IPS DF 6.9 (cell line): ENCODE results near the gene NOX4.
"Not testable (repeated sequence)": the region's sequence is repeated elsewhere in the genome, so short reads cannot be mapped to it uniquely, and the experiment has no call there.

Experiments used
- DNase-seq: peaks from one replicate; pipeline ENCODE4 v3.0.0-alpha.2; 2013; ENCODE audit warnings: low read depth, low spot score
- H3K27ac ChIP-seq: one replicate; pipeline ENCODE4 v1.5.1; 2013; ENCODE audit warnings: low read length, control low read depth
- H3K27me3 ChIP-seq: 2 replicates; pipeline ENCODE4 v1.6.1; 2013; ENCODE audit warnings: mild to moderate bottlenecking, low read length; ENCODE audit not compliant: control insufficient read depth, insufficient read depth
- H3K36me3 ChIP-seq: 2 replicates; pipeline ENCODE4 v1.6.1; 2013; ENCODE audit warnings: low read length; ENCODE audit not compliant: control insufficient read depth, insufficient read depth
- H3K4me1 ChIP-seq: 2 replicates; pipeline ENCODE4 v1.6.1; 2013; ENCODE audit warnings: low read length; ENCODE audit not compliant: control insufficient read depth, insufficient read depth
- H3K4me3 ChIP-seq: 2 replicates; pipeline ENCODE4 v1.5.1; 2013; ENCODE audit warnings: mild to moderate bottlenecking, low read length
- H3K9me3 ChIP-seq: 2 replicates; pipeline ENCODE4 v1.6.1; 2013; ENCODE audit warnings: low read length, inconsistent platforms; ENCODE audit not compliant: control insufficient read depth, insufficient read depth
- WGBS: extraction: QIAGEN DNeasy Blood & Tissue Kit; methylation state at CpG from one replicate; pipeline ENCODE4 v1.1.7; 2013; ENCODE audit warnings: mixed read lengths, missing lambda C conversion rate; ENCODE audit not compliant: insufficient read length, insufficient coverage; 5-methylcytosine and 5-hydroxymethylcytosine counted together

NOX4 gene

DNA sequence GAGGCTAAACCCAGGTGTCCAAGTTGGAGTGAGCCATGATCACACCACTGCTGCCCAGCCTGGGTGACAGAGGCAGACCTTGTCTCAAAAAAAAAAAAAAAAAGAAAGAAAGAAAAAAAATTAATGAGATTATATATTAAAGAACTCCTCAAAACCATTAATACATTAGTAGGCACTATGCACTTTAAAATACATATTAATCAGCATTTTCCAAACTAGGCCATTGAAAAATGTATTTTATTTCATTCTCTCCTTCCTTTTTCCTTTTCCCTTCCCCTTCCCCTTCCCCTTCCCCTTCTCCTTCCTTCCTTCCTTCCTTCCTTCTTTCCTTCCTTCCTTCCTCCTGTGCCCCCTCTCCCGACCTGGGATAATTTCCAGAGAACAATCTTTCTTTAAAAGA lies 99.5 kb downstream of the NOX4 start:
- not testable (repeated sequence) for H3K9me3 ChIP-seq, H3K27ac ChIP-seq, DNase-seq, H3K36me3 ChIP-seq, H3K27me3 ChIP-seq, H3K4me3 ChIP-seq, H3K4me1 ChIP-seq
- WGBS, result no CpG with 5 or more reads among the region's 1 CpG

DNA sequence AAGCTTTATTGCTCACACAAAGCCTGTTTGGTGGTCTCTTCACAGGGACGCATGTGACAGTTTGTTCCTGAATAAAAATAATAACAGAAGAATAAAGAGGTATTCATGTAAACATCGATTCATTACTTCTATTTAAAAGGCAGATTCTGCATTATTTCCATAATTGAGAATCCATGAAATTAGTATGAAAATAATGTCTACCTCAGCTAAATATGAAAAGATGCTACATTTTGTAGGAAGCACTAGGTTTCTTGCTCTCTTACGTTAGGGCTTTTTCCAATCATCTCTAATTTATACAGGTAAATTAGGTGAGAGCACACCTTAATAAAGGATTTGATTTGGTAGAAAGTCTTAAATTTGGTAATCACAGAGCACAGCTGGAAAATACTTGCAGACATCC lies 103.7 kb downstream of the NOX4 start:
- not testable (repeated sequence) for H3K9me3 ChIP-seq, H3K36me3 ChIP-seq, DNase-seq, H3K27me3 ChIP-seq, H3K4me3 ChIP-seq, H3K27ac ChIP-seq, H3K4me1 ChIP-seq
- no CpG with 5 or more reads among the region's 3 CpGs for WGBS

DNA sequence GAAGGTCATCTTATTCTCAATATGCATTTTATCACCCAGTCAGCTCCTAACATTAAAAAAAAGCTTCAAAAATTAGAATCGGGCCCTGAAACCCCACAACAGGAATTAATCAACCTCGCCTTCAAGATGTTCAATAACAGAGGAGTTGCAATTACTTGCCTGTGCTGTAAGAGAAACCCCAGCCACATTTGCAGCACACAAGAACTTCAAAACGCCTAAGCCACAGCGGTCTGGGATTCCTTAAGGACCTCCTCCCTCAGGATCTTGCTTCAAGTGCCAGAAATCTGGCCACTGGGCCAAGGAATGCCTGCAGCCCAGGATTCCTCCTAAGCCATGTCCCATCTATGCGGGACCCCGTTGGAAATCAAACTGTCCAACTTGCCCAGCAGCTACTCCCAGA lies 108.2 kb downstream of the NOX4 start:
- not testable (repeated sequence) for H3K27ac ChIP-seq, H3K4me1 ChIP-seq

DNA sequence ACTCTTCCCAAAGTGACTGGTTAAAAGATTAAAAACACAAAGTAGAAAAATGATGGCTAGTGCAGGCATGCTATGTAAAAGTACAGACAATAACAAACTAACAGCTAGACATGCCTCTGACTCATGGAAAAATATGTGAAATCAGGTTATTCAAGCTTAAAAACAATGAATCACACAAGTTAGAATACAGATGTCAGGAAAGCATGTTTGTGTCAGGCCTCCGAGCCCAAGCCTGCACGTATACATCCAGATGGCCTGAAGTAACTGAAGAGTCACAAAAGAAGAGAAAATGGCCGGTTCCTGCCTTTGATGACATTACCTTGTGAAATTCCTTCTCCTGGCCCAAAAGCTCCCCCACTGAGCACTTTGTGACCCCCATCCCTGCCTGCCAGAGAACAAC lies 110.1 kb downstream of the NOX4 start:
- Histone ChIP-seq H3K9me3 (no peaks in the 10 kb centered on the region), H3K27me3 (no peaks in the 10 kb centered on the region), H3K36me3 (no peaks in the 10 kb centered on the region), H3K4me3 (no peak overlapping the region), H3K4me1 (no peaks in the 10 kb centered on the region), H3K27ac (no peak overlapping the region)
- DNase-seq, result no peak
- no CpG with 5 or more reads among the region's 3 CpGs for WGBS

More for the DNA sequence above, 108.2 kb downstream of the NOX4 start:
- not testable (repeated sequence) for DNase-seq, H3K9me3 ChIP-seq, H3K27me3 ChIP-seq, H3K4me3 ChIP-seq, H3K36me3 ChIP-seq
- WGBS, result no CpG with 5 or more reads among the region's 6 CpGs

DNA sequence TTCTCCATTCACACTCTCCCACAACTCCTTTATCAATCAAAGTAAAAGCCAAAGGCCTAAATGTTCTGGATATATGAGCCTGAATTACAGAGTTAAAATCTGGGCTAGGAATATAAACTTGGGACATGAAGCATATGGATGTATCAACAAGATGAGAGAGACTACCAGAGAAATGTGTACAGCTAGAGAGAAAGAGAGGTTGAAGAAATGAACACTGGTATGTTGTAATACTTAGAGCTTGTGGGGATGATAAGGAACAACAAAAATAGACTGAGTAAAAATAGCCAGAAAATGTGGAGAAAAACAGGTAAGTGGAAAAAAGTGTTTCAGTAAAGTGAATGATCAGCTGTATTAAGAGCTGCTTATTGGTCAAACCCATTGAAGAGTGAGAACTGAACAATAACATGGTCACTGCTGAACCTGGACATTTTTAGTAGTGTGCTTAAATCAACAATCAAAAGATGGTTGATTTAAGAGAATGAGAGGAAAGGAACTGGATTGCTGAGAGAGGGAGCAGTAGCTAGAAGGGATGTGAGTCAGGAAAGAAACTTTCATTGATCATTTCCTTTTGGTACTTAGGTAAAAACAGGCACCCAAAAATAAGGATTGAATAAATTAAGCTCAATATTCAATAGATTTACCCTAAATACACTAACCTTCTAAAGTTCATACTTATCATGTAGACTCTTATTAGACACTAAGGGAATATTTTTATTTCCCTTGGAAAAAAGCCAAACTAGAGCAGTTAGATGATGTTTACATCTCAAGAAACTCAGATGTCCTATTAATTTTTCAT lies 111.0 kb downstream of the NOX4 start:
- not testable (repeated sequence) for H3K4me3 ChIP-seq, H3K9me3 ChIP-seq

DNA sequence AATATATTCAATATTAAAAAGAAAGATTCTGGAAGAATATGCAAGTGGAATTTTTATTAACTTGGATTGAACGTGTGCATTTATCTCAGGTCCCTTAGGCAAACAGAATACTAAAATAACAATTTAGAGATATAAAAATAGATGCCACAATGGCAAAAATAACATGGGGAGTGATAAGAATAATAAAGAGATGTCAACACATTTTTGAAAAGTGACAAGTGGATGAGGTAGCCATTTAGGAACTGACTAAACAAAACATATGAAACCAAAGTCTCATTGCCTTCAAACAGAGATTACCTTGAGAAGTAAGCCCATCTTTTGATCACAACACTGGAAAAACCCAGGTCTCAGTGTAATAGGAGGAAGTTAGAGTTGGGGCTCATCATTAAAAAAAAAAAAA lies 112.2 kb downstream of the NOX4 start:
- not testable (repeated sequence) for H3K9me3 ChIP-seq, H3K27me3 ChIP-seq, H3K36me3 ChIP-seq, H3K27ac ChIP-seq, H3K4me1 ChIP-seq, H3K4me3 ChIP-seq, DNase-seq
- WGBS, result no CpG with 5 or more reads among the region's 1 CpG

More for the DNA sequence above, 111.0 kb downstream of the NOX4 start:
- DNase-seq, H3K36me3 ChIP-seq, H3K4me1 ChIP-seq, H3K27me3 ChIP-seq, H3K27ac ChIP-seq: not testable (repeated sequence)

DNA sequence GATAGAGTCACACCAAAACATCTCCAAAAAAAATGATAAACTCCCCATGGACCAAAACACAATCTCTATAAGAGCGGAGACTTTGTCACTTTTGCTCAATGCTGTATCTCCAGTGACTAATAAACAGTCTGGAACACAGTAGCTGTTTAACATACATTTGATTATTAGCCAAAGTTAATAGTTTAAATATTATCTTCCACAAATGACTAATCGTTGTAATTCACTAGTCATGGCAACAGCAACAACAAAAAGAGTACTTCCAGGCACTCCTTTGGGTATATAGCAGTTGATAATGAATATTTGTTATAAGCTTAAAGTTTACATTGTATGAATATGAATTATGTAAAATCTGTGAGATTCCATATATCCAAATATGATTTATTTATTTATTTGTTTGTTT lies 121.8 kb downstream of the NOX4 start:
- WGBS, result no CpG with 5 or more reads among the region's 2 CpGs
- not testable (repeated sequence) for DNase-seq, H3K27ac ChIP-seq, H3K27me3 ChIP-seq, H3K4me1 ChIP-seq, H3K4me3 ChIP-seq, H3K9me3 ChIP-seq, H3K36me3 ChIP-seq

DNA sequence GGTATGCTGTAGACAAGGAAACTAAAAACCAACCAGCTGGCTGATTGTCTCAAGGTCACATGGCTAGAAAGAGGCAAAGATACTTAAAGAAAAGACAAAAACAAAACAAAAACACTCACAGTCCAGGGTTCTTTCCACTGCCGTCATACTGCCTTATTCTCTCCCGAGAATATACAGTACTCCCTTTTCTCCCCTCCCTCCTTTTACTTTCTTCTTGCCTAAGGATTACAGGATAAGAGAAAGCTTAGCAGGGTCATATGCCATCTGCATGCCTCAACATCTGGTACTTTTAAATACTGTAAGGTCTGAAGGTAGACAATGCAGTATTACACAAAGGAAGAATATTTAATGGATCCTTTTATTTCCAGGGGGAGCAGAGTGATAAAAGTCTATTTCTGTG lies 126.3 kb downstream of the NOX4 start:
- no CpG with 5 or more reads among the region's 2 CpGs for WGBS

DNA sequence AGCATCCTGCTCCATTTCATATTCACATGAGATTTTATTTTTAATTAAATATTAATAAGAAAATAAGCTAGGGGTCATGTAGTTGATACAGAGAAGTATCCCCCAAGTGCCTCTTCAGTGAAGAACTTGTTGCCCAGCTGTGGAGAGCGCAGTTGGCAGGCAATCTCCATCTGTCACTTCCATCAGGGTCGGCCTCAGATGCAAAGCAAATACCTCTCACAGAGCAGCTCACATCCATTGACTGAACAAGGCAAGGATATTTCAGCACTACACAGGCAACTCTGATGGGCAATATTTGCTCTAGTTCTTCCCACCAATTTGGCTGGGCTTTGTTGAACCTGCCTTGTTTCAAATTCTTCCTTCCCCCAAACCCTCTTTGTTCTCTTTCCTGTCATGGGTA lies 129.4 kb downstream of the NOX4 start:
- Histone ChIP-seq H3K27me3 (no peaks in the 10 kb centered on the region), H3K4me1 (no peaks in the 10 kb centered on the region), H3K4me3 (no peak overlapping the region), H3K27ac (no peak overlapping the region), H3K36me3 (no peaks in the 10 kb centered on the region), H3K9me3 (no peaks in the 10 kb centered on the region)
- WGBS, result no CpG with 5 or more reads among the region's 2 CpGs
- DNase-seq, result no peak

More for the DNA sequence above, 126.3 kb downstream of the NOX4 start:
- H3K9me3 ChIP-seq, H3K27me3 ChIP-seq, DNase-seq, H3K4me1 ChIP-seq, H3K4me3 ChIP-seq, H3K27ac ChIP-seq, H3K36me3 ChIP-seq: not testable (repeated sequence)

DNA sequence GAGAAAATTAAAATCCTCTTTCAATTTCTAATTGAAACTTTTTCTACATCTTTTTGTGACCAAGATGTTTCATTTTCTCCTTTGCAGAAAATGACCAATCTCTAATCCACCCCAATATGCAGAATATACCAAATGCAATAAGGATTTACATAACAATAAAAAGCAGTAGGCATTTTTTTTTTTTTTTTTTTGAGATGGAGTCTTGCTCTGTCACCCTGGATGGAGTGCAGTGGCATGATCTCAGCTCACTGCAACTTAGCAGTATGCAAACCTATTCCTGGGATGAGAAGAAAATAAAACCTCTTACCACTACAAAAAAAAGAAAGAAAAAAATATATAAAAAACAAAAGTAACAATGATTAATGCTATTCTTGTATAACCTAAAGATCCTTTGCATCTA lies 132.0 kb downstream of the NOX4 start:
- H3K36me3 ChIP-seq, DNase-seq, H3K4me1 ChIP-seq, H3K27me3 ChIP-seq, H3K9me3 ChIP-seq, H3K27ac ChIP-seq, H3K4me3 ChIP-seq: not testable (repeated sequence)

DNA sequence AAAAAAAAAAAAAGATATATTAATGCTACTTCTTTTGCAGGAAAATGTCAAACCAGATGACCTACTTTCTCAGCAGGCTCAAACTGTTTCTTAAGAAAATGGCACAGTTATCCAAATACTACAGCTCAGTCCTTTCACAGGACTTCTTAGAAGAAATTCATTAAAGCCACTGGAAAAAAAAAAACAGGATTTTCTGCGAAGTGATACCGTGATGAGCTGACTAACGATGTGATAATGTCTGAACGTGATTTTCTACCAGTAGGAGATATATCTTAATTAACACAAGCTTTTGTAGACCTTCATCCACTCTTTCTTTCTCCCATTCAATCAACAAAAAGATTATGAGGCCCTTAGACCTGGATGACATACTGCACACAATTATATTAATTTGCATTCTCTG lies 132.4 kb downstream of the NOX4 start:
- no peaks in the 10 kb centered on the region for H3K9me3 ChIP-seq
- no peaks in the 10 kb centered on the region for H3K36me3 ChIP-seq
- no peaks in the 10 kb centered on the region for H3K4me1 ChIP-seq
- no peak overlapping the region for H3K4me3 ChIP-seq
- no peak overlapping the region for H3K27ac ChIP-seq
- no CpG with 5 or more reads among the region's 4 CpGs for WGBS
- H3K27me3 ChIP-seq, result no peaks in the 10 kb centered on the region
- no peak for DNase-seq
